ENCODE data around the gene ZNF45. TPM values are rescaled to one million over a fixed set of nuclear protein-coding genes. Genes with fewer than 3 reads are reported as not detected.

Gene ZNF45
- 15.5 and 16.1 TPM in 2 replicates for total RNA-seq (ENCODE audit: low replicate concordance)

GRCh38 chr19:43934985-43935708 lies at the start of gene ZNF45:
Gene ZNF45 (minus strand): TSS chr19:43935282. CDS start chr19:43922185, 13,097 bp downstream.

GRCh38 chr19:43983912-43984686 lies 49.0 kb upstream of the ZNF45 start, which contains the start of gene ZNF155:
Gene ZNF155 (plus strand): TSS chr19:43984188. CDS start chr19:43988544, 4,356 bp downstream.

DNA sequence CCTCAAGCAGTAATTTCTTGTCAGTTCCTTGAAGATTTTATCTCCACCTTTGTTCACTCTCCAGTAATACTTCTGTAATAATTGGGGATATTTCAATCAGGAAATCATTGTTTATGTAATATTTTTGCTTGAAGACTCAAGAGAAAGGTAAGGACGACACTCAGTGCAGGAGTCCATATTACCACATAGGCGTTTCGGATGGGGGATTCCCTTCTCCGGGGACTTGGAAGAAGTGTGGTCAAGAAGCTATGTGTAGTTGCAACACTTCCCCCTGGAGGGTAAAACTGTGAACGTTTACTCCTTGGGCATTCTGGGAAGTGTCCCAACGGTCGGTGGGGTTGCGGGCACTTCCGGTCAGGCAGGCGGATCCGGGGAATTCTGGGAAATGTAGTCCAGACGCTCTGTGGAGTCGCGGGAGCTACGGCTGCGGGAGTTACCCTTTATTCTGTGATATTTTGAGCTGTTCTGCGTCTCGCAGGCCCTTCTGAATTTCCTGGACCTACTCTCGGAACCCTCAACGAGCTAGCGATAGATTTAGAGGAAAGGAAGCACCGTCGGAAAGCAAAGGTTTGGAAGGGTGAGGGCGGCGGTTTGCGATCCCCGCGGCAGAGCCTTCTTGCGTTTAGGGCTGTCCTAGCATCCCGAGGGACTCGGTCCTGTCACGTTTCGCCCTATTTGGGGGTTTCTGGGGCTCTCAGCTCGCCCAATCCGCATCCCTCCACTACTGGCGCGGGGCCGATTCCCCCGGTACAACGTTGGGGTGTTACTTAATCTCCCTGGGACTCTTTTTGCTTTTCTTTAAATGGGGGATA lies 16.0 kb upstream of the ZNF45 start, which contains the start of gene ZNF221:
Gene ZNF221 (plus strand): TSS at position 395 of the 812 bp plus-strand sequence. CDS start 11,499 bp downstream, outside the sequence.

DNA sequence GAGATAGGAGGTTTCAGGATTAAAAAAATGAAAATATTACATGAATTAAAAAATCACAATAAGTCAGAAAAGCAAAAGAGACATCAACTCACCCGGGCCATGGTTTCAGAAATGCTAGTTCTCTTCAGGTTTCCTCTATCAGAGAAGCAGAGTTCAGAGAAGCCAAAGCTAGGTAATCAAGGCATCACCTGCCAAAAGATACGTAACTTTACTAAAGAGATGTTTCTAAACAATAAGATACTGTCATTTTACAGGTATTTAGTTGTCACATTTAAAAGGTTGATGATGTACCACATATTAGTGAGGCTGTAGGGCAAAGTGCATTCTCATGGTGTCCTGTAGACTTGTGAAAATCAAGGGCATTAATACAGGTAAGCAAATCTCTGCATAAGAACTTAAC lies 51.2 kb downstream of the ZNF45 start, which contains the start of gene ZNF404:
Gene ZNF404 (minus strand): TSS at position 101 of the 400 bp plus-strand sequence.

Other genes with a start within 250 kb of the ZNF45 start
- gene IRGC, start 219.2 kb downstream of the ZNF45 start, total RNA-seq (ENCODE audit: low replicate concordance): not detected in 2 replicates
- 8.7 and 9.1 TPM in 2 replicates for gene SMG9, start 180.3 kb downstream of the ZNF45 start, total RNA-seq (ENCODE audit: low replicate concordance)
- gene KCNN4, start 154.3 kb downstream of the ZNF45 start, total RNA-seq (ENCODE audit: low replicate concordance): 3.4 and 7.5 TPM in 2 replicates
- 0.68 and 1.2 TPM in 2 replicates for gene LYPD5, start 132.8 kb downstream of the ZNF45 start, total RNA-seq (ENCODE audit: low replicate concordance)
- 5.5 and 11.3 TPM in 2 replicates for gene ZNF283, start 108.0 kb downstream of the ZNF45 start, total RNA-seq (ENCODE audit: low replicate concordance)
- 2.6 TPM in 2 replicates for gene ZNF404, start 51.3 kb downstream of the ZNF45 start, total RNA-seq (ENCODE audit: low replicate concordance)
- gene ZNF221, start 15.9 kb upstream of the ZNF45 start, total RNA-seq (ENCODE audit: low replicate concordance): 6.3 and 8.4 TPM in 2 replicates
- 7.0 and 9.8 TPM in 2 replicates for gene ZNF155, start 48.9 kb upstream of the ZNF45 start, total RNA-seq (ENCODE audit: low replicate concordance)
- 3.3 and 8.7 TPM in 2 replicates for gene ZNF230, start 67.7 kb upstream of the ZNF45 start, total RNA-seq (ENCODE audit: low replicate concordance)
- 4.3 and 8.9 TPM in 2 replicates for gene ZNF222, start 90.1 kb upstream of the ZNF45 start, total RNA-seq (ENCODE audit: low replicate concordance)
- gene ZNF223, start 116.8 kb upstream of the ZNF45 start, total RNA-seq (ENCODE audit: low replicate concordance): 4.2 and 6.1 TPM in 2 replicates
- gene ZNF284, start 136.9 kb upstream of the ZNF45 start, total RNA-seq (ENCODE audit: low replicate concordance): 2.1 and 3.3 TPM in 2 replicates
- 27.6 and 28.4 TPM in 2 replicates for gene ZNF224, start 159.1 kb upstream of the ZNF45 start, total RNA-seq (ENCODE audit: low replicate concordance)
- 6.7 and 8.8 TPM in 2 replicates for gene ZNF225, start 178.1 kb upstream of the ZNF45 start, total RNA-seq (ENCODE audit: low replicate concordance)
- gene ZNF234, start 206.3 kb upstream of the ZNF45 start, total RNA-seq (ENCODE audit: low replicate concordance): 8.1 and 9.2 TPM in 2 replicates
- gene ZNF226, start 229.8 kb upstream of the ZNF45 start, total RNA-seq (ENCODE audit: low replicate concordance): 16.3 and 24.9 TPM in 2 replicates